Effector memory CD4-positive, alpha-beta T cell (primary cell): ENCODE results near the gene MICALL2.

ENCODE experiments used
- DNase-seq, 3 donors: peaks; one replicate each; pipeline ENCODE4 v3.0.0-alpha.2; 2020
- H3K27ac ChIP-seq: 2 replicates; pipeline ENCODE4 v1.7.0; 2013; ENCODE audit warnings: mild to moderate bottlenecking, low read length, moderate library complexity; ENCODE audit not compliant: insufficient read depth, poor library complexity, severe bottlenecking
- H3K27me3 ChIP-seq: replicated peaks from 2 replicates; pipeline ENCODE4 v1.7.0; 2013; ENCODE audit warnings: mild to moderate bottlenecking, low read length; ENCODE audit not compliant: insufficient read depth, control insufficient read depth, poor library complexity, severe bottlenecking
- H3K36me3 ChIP-seq: 2 replicates; pipeline ENCODE4 v1.7.0; 2013; ENCODE audit warnings: mild to moderate bottlenecking, low read length, moderate library complexity; ENCODE audit not compliant: control insufficient read depth, insufficient read depth
- H3K4me1 ChIP-seq: 2 replicates; pipeline ENCODE4 v1.7.0; 2013; ENCODE audit warnings: low read length, mild to moderate bottlenecking; ENCODE audit not compliant: control insufficient read depth, insufficient read depth, poor library complexity, severe bottlenecking
- H3K4me3 ChIP-seq: 2 replicates; pipeline ENCODE4 v1.7.0; 2013; ENCODE audit warnings: low read length, low read depth, mild to moderate bottlenecking; ENCODE audit not compliant: insufficient read depth, poor library complexity, severe bottlenecking
- H3K9me3 ChIP-seq: 2 replicates; pipeline ENCODE4 v1.7.0; 2013; ENCODE audit warnings: mild to moderate bottlenecking, low read length, moderate library complexity; ENCODE audit not compliant: control insufficient read depth

MICALL2 gene

GRCh38 chr7:1396195-1396594 is 63.1 kb downstream of the MICALL2 start:
- DNase-seq = no peak
- peaks cover 4% of the 10 kb centered on the region for H3K9me3 ChIP-seq
- H3K4me3 ChIP-seq = no peak overlapping the region
- no peak overlapping the region for H3K27ac ChIP-seq
- no peaks in the 10 kb centered on the region for H3K36me3 ChIP-seq
- no peaks in the 10 kb centered on the region for H3K27me3 ChIP-seq
- no peaks in the 10 kb centered on the region for H3K4me1 ChIP-seq

DNA sequence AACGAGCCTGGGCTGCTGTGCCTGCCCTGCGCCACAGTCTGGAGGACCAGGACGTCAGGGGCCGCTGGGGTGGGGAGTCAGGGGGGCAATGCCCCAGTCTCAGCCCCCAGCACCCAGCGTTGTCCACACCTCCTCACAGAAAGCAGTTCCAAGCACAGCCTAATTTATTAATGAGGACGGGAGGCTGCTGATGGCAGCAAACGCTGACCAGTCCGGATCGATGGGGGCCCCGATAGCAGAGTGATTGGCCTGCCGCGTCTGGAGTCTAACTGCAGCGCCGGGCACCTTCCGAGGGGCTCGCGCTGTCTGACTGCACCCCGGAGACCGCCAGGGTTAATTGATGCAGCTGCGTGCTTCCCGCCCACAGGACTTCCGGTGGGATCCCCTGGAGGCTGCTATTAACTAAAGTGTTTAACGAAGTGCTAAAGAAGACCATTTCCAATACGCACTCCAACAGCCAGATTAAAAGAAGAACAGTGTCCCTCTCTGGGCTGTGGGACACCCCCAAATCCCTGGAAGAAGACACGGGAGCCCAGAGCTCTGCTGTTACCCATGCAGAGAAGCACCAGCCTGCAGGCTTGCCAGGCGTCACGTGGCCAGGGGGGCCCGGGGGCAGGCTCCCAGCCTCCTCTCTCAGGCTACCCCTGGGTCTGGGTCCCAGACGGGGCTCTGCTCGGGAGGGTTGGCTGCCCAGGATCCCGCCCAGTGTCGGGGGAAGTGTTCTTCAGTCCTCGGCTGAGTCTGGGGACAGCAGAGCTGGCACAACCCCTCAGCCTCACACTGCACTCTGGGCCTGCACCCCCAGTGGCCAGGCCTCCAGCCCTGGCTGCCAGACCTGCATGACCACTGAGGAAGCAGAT is 63.8 kb downstream of the MICALL2 start:
- H3K36me3 ChIP-seq = no peaks in the 10 kb centered on the region
- H3K4me1 ChIP-seq = no peaks in the 10 kb centered on the region
- no peak overlapping the region for H3K27ac ChIP-seq
- H3K27me3 ChIP-seq = no peaks in the 10 kb centered on the region
- no peak overlapping the region for H3K4me3 ChIP-seq
- DNase-seq = no peak
- peaks cover 4% of the 10 kb centered on the region for H3K9me3 ChIP-seq

GRCh38 chr7:1394371-1394770 is 64.9 kb downstream of the MICALL2 start:
- Histone ChIP-seq H3K27me3 (no peaks in the 10 kb centered on the region), H3K27ac (no peak overlapping the region), H3K36me3 (no peaks in the 10 kb centered on the region), H3K9me3 (peaks cover 4% of the 10 kb centered on the region), H3K4me3 (no peak overlapping the region), H3K4me1 (no peaks in the 10 kb centered on the region)
- DNase-seq = no peak

GRCh38 chr7:1393421-1393820 is 65.8 kb downstream of the MICALL2 start:
- Histone ChIP-seq H3K4me3 (no peak overlapping the region), H3K4me1 (no peaks in the 10 kb centered on the region), H3K9me3 (peaks cover 4% of the 10 kb centered on the region), H3K36me3 (no peaks in the 10 kb centered on the region), H3K27me3 (peaks cover 3% of the 10 kb centered on the region), H3K27ac (no peak overlapping the region)
- DNase-seq = no peak

DNA sequence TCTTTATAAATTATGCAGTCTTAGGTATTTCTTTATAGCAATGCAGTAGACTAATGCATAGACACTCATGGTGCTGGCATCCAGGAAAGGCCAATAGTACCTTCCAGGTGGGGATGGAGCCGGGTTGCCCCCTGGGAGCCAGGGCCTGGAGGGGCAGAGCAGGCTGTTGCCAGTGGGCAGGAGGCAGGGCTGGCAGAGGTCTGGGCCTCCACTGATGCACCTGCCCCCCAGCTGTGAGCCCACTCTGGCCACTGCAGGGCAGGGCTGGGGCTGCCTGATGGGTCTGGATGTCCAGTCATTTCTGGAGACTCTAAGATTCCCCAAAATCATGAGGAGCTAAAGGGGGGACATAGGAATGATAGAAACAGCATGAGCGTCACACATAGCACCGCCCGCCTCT is 66.7 kb downstream of the MICALL2 start:
- Histone ChIP-seq H3K27me3 (peaks cover 5% of the 10 kb centered on the region), H3K36me3 (no peaks in the 10 kb centered on the region), H3K4me3 (no peak overlapping the region), H3K27ac (no peak overlapping the region), H3K9me3 (peaks cover 4% of the 10 kb centered on the region), H3K4me1 (no peaks in the 10 kb centered on the region)
- DNase-seq = no peak

DNA sequence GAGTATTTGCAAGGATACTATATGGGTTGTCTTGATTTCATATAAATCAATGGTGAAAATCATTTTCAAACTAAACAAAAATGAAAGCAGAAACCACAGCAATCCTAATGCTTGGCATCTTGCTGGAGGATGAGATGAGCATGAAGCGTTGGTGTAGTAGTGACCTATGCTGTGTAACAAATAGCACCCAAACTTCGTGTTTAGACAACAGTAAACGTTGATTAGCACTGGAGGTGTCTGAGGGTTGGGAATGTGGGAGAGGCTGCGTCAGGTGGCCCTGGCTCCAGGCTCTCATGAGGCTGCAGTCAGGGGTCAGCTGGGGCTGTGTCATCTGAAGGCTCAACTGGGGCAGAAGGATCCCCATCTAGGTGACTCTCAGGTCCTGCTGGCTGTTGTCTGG is 67.8 kb downstream of the MICALL2 start:
- Histone ChIP-seq H3K9me3 (peaks cover 4% of the 10 kb centered on the region), H3K27me3 (peaks cover 5% of the 10 kb centered on the region), H3K36me3 (no peaks in the 10 kb centered on the region), H3K4me1 (no peaks in the 10 kb centered on the region), H3K27ac (no peak overlapping the region), H3K4me3 (no peak overlapping the region)
- DNase-seq = no peak

GRCh38 chr7:1388703-1389335 is 70.5 kb downstream of the MICALL2 start:
- Histone ChIP-seq H3K9me3 (peaks cover 4% of the 10 kb centered on the region), H3K4me3 (no peak overlapping the region), H3K27me3 (peaks cover 11% of the 10 kb centered on the region), H3K36me3 (no peaks in the 10 kb centered on the region), H3K27ac (no peak overlapping the region), H3K4me1 (no peaks in the 10 kb centered on the region)
- no peak for DNase-seq

GRCh38 chr7:1388021-1388702 is 71.1 kb downstream of the MICALL2 start:
- DNase-seq = no peak
- no peaks in the 10 kb centered on the region for H3K4me1 ChIP-seq
- H3K27me3 ChIP-seq = peaks cover 11% of the 10 kb centered on the region
- no peak overlapping the region for H3K27ac ChIP-seq
- H3K9me3 ChIP-seq = peaks cover 4% of the 10 kb centered on the region
- no peak overlapping the region for H3K4me3 ChIP-seq
- no peaks in the 10 kb centered on the region for H3K36me3 ChIP-seq

DNA sequence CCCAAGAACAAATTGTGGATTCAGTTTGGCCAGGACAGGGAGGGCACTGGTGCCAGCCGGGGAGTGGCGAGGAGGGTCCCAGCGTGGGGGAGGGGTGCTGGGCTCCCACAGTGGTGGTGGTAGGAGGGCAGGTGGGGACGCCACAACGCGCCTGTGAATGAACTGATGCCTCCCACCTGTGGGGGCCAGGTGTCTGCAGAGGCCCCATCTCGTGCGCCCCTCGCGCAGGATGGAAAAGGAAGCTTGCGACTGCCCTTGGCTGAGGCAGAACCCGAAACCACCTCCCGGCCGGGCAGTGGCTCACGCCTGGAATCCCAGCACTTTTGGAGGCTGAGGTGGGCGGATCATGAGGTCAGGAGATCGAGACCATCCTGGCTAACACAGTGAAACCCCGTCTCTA is 72.0 kb downstream of the MICALL2 start:
- Histone ChIP-seq H3K9me3 (peaks cover 4% of the 10 kb centered on the region), H3K27ac (no peak overlapping the region), H3K4me1 (no peaks in the 10 kb centered on the region), H3K36me3 (no peaks in the 10 kb centered on the region), H3K4me3 (no peak overlapping the region), H3K27me3 (peaks cover 11% of the 10 kb centered on the region)
- no peak for DNase-seq
